Epithelial cell of prostate (primary cell): ENCODE data around the gene MTF1.
A peak's percentile ranks its signal among the peaks of the same experiment; 100 is the strongest.

Experiments
- DNase-seq: peaks from one replicate; pipeline ENCODE4 v3.0.0-alpha.2; 2011; ENCODE audit warnings: low read depth, low spot score
- H3K27ac ChIP-seq: fragments of 450-650 bp; 2 replicates; pipeline ENCODE4 v1.5.1; 2017; ENCODE audit warnings: mild to moderate bottlenecking

Gene MTF1

GRCh38 chr1:37872692-37873091, 13.3 kb upstream of the MTF1 start:
- no peak for DNase-seq
- H3K27ac ChIP-seq: peak overlapping the region; percentile 27

GRCh38 chr1:37868466-37868865, 9.1 kb upstream of the MTF1 start:
- DNase-seq: no peak
- H3K27ac ChIP-seq: no peak overlapping the region

DNA sequence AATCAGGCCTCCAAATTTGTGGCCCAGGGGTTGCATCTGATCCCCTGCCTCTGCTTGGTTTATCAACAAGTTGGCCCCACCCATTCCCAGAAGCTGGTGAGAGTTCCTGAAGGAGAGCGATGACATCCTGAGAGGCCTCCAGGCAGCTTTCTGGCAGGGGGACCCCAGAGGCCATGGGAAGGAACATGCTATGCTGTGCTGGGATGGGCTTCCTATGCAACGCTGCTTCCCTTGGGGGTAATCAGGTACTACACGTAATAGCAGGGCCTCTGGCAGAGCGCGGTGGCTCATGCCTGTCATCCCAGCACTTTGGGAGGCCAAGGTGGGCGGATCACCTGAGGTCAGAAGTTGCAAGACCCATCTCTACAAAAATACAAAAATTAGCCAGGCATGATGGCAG, 8.4 kb upstream of the MTF1 start:
- no peak overlapping the region for H3K27ac ChIP-seq
- DNase-seq: no peak

GRCh38 chr1:37866491-37866890, 7.1 kb upstream of the MTF1 start:
- H3K27ac ChIP-seq: peak overlapping the region; percentile 100
- no peak for DNase-seq

DNA sequence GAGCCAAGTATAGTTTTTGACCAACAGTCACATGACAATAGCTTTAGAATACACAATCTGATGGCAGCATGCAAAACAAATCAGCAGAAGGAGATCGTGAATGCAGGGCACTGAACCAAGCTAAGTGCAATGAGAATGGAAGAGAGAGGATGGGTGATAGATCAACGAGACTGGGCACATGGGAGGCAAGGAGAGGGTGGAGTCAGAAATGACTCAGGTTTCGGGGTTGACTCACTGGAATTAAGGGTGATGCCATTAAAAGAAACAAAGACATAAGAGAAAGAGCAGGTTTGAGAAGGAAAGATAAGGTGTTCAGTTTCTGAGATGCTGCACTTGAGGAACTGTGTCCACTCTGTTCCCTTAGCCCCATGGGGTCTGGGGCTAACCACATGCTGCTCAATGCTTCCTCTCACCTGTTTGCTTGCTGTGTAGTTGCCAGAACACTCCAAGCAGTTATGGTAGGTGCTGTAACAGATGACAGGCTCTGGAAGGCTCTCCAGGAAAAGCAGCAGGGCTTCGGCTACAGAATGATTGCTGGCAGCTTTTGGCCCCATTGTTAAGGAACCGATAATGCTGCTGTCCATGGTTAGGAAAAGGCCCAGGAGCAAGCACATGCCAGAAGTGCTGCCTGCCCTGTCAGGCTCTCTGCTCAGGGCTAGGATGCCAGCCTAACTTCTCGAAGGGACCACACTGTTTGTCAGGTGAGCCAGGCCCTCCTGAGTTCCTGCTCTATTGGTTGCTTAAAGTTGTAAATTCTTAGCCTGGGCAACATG, 6.1 kb upstream of the MTF1 start:
- peak; percentile 85 for DNase-seq
- peak overlapping the region; percentile 100 for H3K27ac ChIP-seq

GRCh38 chr1:37862330-37862729, 2.9 kb upstream of the MTF1 start:
- peak; percentile 89 for DNase-seq
- peak overlapping the region; percentile 94 for H3K27ac ChIP-seq

DNA sequence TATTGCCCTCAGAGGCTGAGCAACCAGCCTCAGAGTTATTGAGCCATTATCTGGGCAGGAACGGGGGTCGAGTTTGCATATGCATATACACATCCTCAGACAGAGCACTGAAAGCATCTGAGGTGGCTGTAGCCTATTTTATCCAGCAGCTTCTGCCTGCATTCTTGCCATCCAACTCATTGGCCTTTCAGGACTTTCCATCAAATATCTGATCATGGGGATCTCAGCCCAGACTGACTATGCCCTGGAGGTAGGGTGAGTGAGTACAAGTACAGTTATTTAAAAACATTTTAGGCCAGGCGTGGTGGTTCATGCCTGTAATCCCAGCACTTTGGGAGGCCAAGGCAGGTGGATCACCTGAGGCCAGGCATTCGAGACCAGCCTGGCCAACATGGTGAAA, 1.8 kb upstream of the MTF1 start:
- peak overlapping the region; percentile 94 for H3K27ac ChIP-seq
- no peak for DNase-seq

GRCh38 chr1:37860346-37860666, 914 bp upstream of the MTF1 start:
- DNase-seq: no peak
- peak overlapping the region; percentile 94 for H3K27ac ChIP-seq

GRCh38 chr1:37858931-37859506, 373 bp downstream of the MTF1 start:
- H3K27ac ChIP-seq: peak overlapping the region; percentile 94
- DNase-seq: no peak

GRCh38 chr1:37854406-37854805, 5.0 kb downstream of the MTF1 start:
- H3K27ac ChIP-seq: no peak overlapping the region
- DNase-seq: no peak

- H3K27ac ChIP-seq: no peak overlapping the region
- no peak for DNase-seq
Observed at GRCh38 chr1:37853157-37853556, 6.2 kb downstream of the MTF1 start.

GRCh38 chr1:37851782-37852210, 7.6 kb downstream of the MTF1 start:
- no peak for DNase-seq
- H3K27ac ChIP-seq: peak overlapping the region; percentile 30

DNA sequence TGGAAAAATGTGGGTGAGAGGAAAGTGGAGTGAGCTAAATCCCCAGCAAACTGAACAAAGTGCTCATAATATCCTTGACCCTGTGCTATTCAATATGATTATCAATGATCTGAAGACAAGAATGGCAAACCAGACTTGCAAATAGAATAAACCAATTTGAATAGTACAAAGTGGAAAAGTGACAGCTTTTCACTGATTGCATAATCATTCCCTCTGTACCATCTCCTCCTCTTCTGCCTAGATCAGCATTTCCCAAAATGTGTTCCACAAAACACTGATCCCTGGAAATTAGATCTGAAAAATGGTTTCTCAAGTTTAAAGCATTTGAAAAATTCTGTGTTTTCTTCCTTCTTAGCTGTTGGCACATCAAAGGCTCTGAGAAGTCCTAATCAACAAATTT, 8.1 kb downstream of the MTF1 start:
- H3K27ac ChIP-seq: peak overlapping the region; percentile 30
- no peak for DNase-seq

GRCh38 chr1:37850352-37850955, 8.9 kb downstream of the MTF1 start:
- peak overlapping the region; percentile 30 for H3K27ac ChIP-seq
- no peak for DNase-seq

- H3K27ac ChIP-seq: no peak overlapping the region
- DNase-seq: no peak
Observed at GRCh38 chr1:37849480-37849879, 9.9 kb downstream of the MTF1 start.

- DNase-seq: no peak
- H3K27ac ChIP-seq: no peak overlapping the region
Observed at GRCh38 chr1:37846647-37847339, 12.6 kb downstream of the MTF1 start.

DNA sequence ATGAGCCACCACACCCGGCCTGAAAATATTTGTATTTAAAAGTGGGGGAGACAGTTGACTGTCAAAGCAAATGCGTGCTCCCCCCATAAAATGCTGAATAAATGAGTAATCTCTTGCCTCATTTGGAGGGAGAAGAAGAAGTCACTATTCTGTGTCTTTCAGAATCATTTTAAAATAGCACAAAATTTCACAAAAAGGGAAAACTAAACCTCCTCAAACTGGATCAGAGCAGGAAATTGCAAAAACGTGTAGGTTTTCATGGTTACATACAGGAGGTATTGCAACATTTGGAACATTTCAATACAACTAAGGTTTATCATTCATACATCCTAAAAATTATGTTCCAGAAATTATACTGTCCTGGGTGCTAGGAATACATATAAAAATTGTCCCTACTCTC, 13.6 kb downstream of the MTF1 start:
- DNase-seq: no peak
- no peak overlapping the region for H3K27ac ChIP-seq

DNA sequence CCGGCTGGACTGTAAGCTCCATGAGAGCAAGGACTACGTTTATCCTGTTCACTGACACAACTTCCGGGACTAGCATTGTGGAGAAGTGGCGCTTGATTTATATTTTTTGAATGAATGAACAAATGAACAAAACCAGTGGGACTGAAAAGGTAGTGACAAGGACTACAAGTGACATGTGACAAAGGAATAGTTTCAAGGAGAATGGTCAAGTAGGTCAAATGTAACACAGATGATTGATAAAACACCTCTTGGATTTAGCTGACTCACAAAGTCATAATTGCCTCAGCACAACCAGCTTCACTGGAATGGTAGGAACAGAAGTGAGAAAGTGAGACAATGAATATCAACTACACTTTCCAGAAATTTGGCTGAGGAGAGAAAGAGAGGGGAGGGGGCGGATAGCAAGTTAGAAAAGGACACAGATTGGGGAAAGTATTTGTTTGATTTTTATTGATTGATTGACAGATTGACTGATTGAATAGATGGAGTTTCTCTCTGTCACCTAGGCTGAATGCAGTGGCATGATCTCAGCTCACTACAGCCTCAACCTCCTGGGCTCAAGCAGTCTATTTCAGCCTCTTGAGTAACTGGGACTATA, 14.2 kb downstream of the MTF1 start:
- no peak overlapping the region for H3K27ac ChIP-seq
- no peak for DNase-seq

DNA sequence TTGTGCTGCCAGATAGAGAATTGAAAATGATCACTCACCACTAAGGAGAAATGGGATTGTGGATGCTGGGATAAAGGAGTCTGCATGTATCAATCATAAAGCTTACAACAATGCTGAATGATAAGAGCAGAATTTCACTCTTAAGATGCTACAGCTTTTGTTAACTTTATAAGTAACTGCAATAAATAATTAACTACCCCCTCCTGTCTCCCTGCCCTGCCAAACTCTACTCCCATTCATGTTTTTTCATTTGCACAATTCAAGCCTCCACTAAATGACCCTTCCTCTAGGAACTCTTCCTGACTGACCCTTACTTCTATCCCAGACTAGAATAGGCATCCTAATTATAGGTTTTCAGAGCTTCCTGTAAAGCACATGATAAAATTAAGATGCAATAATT, 14.9 kb downstream of the MTF1 start:
- no peak for DNase-seq

GRCh38 chr1:37841652-37842051, 17.7 kb downstream of the MTF1 start:
- no peak overlapping the region for H3K27ac ChIP-seq
- DNase-seq: no peak

More for the DNA sequence above, 14.9 kb downstream of the MTF1 start:
- no peak overlapping the region for H3K27ac ChIP-seq

- no peak overlapping the region for H3K27ac ChIP-seq
- DNase-seq: no peak
Observed at GRCh38 chr1:37840711-37841110, 18.7 kb downstream of the MTF1 start.
